Measurements from ENCODE around the gene CCL27. TPM values are rescaled to one million over a fixed set of nuclear protein-coding genes. Genes with fewer than 3 reads are reported as not detected.

CCL27 gene
- total RNA-seq, 4 donors from 2014 or later = 1.7 TPM; not detected in 3

DNA sequence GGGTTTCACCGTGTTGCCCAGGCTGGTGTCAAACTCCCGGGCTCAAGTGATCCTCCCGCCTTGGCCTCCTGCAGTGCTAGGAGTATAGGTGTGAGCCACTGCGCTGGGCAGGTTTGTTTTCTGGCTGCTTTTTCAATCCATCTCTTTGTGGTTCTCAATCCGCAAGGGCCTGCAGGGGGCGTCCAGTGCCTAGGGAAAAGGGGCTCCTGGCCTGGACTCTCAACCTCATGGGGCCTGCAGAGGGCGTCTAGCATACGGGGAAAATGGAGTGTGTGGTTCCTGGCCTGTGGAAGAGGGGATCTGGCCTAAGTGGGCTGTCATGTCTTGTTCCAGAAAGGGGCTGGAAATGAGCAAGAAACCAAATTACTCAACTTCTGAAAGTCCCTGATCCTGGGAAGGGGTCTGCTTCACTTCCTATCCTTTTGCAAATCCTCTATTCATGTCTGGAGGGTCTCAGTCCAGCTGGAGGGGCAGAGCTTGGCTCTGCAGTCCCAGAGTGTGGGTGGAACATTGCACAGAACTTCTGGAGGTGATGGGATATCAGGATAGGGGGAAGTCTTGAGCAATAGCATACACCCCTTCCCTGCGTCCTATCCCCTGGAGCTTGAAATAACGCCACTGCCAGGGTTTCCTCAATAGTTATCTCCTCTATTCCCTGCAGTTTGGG lies 12.7 kb upstream of the CCL27 start:
- peaks cover 3 to 4% of the 10 kb centered on the region in 2 donors for H3K4me1 ChIP-seq
- intact Hi-C loops (cut with DNase I; ENCODE audit: low total_unique reads) (no loop called here), in situ Hi-C loops (cut with MboI; ENCODE audit: low sequenced_read_pairs in 4 of 4) (no loop called here)
- ATAC-seq (no peak), DNase-seq (no peak)
- H3K27me3 ChIP-seq = no peaks in the 10 kb centered on the region
- TF ChIP-seq, protein P1, sequence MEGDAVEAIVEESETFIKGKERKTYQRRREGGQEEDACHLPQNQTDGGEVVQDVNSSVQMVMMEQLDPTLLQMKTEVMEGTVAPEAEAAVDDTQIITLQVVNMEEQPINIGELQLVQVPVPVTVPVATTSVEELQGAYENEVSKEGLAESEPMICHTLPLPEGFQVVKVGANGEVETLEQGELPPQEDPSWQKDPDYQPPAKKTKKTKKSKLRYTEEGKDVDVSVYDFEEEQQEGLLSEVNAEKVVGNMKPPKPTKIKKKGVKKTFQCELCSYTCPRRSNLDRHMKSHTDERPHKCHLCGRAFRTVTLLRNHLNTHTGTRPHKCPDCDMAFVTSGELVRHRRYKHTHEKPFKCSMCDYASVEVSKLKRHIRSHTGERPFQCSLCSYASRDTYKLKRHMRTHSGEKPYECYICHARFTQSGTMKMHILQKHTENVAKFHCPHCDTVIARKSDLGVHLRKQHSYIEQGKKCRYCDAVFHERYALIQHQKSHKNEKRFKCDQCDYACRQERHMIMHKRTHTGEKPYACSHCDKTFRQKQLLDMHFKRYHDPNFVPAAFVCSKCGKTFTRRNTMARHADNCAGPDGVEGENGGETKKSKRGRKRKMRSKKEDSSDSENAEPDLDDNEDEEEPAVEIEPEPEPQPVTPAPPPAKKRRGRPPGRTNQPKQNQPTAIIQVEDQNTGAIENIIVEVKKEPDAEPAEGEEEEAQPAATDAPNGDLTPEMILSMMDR (IDR thresholded peaks at IDR 0.05 in 4 of 5, conservative IDR thresholded peaks at IDR 0.05 in 1 of 5) = peak in 2 of 5 experiments; percentile 21 to 25
- no peak for TF ChIP-seq POLR2A (IDR thresholded peaks at IDR 0.05)
- no peaks in the 10 kb centered on the region for H3K9me3 ChIP-seq
- H3K27ac ChIP-seq = no peak overlapping the region
- H3K36me3 ChIP-seq = no peaks in the 10 kb centered on the region
- no peak overlapping the region for H3K4me3 ChIP-seq

DNA sequence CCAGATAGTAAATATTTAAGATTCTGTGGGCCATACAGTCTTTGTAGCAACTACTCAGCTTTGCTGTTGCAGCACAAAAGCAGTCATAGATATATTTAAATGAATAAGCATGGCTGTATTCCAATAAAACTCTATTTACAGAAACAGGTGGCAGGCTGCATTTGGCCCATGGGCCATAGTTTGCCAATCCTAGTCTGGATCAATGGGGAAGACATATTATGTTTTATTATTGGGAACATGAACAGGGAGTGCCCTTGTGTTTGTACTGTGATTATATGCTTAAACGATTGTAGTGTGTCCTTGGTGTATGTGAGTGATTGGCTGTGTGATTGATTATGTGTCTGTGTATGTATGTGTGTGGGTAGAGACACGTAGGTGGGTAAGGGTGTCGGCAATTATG lies 12.0 kb upstream of the CCL27 start:
- Histone ChIP-seq H3K9me3 (no peaks in the 10 kb centered on the region), H3K4me3 (no peak overlapping the region)

DNA sequence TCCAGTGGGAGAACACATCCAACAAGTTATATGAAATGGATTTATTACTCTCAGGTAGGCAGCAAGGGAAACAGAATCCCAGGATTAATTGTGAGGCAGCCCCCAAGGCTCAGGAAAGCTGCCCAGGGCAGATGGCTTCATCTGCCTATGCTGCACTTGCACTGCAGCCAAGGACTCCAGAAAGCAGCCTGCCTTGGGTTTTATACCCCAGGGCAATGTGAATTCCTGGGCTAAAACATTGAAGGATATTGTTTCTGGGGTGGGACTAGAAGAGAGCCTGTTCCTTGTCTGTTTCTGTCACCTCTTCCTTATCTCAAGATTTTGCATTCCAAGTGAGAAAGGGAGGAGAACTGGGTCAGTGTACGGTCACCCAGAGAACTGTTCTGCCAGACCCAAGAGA lies 8.8 kb upstream of the CCL27 start:
- Histone ChIP-seq H3K4me1 (peaks cover 3 to 4% of the 10 kb centered on the region in 2 donors), H3K9me3 (no peaks in the 10 kb centered on the region), H3K36me3 (no peaks in the 10 kb centered on the region), H3K27me3 (no peaks in the 10 kb centered on the region), H3K4me3 (no peak overlapping the region), H3K27ac (no peak overlapping the region)
- ATAC-seq = no peak
- in situ Hi-C loops (cut with MboI; ENCODE audit: low sequenced_read_pairs in 4 of 4) (loop anchor here in 1 of 4 donors (25.0 kb wide), 1 partner anchor 416 kb away; the partner anchor contains the start of genes FANCG and PIGO), intact Hi-C loops (cut with DNase I; ENCODE audit: low total_unique reads) (no loop called here)
- no peak for DNase-seq
- TF ChIP-seq POLR2A (IDR thresholded peaks at IDR 0.05) = no peak
- TF ChIP-seq, protein P1 (IDR thresholded peaks at IDR 0.05 in 4 of 5, conservative IDR thresholded peaks at IDR 0.05 in 1 of 5) = no peak

More for the DNA sequence above, 12.0 kb upstream of the CCL27 start:
- Histone ChIP-seq H3K27ac (no peak overlapping the region), H3K4me1 (peaks cover 3 to 4% of the 10 kb centered on the region in 2 donors), H3K27me3 (no peaks in the 10 kb centered on the region), H3K36me3 (no peaks in the 10 kb centered on the region)
- in situ Hi-C loops (cut with MboI; ENCODE audit: low sequenced_read_pairs in 4 of 4) = loop anchor here in 1 of 4 donors (25.0 kb wide), 1 partner anchor 413 kb away; the partner anchor contains the start of genes FANCG and PIGO
- ATAC-seq = no peak
- intact Hi-C loops (cut with DNase I; ENCODE audit: low total_unique reads) = no loop called here
- no peak for TF ChIP-seq POLR2A (IDR thresholded peaks at IDR 0.05)
- TF ChIP-seq, protein P1 (IDR thresholded peaks at IDR 0.05 in 4 of 5, conservative IDR thresholded peaks at IDR 0.05 in 1 of 5) = no peak
- DNase-seq = no peak

DNA sequence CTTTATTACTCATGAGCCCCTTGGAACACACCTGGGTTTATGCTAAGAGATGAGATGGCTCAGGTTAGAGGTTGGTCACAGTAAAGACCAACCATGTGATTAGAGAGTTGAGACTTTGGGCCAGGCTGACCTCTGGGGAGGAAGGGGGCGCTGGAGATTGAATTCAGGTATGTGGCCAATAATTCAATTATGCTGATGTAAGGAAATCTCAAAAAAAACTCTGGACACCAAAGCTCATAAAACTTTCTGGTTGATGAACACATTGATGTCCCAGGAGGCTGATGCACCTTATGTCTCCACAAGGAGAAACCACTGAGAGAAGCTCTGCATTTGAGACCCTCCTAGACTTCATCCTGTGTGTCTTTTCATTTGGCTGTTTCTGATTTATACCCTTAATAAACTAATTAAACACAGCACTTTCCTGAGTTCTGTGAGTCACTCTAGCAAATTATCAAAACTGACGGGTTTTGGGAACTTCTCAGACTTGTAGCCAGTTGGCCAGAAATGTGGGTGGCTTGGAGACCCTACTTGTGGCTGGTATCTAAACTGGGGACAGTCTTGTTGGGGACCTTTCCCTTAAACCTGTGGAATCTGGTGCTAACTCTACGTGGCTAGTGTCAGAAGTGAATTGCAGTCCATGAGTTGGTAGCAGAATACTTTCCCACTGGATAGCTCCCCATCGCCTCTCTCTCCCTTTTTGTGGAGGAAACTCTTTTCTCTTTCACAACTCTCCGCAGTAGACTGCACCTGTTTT lies 7.5 kb upstream of the CCL27 start:
- TF ChIP-seq POLR2A (IDR thresholded peaks at IDR 0.05) = no peak
- TF ChIP-seq, protein P1 (IDR thresholded peaks at IDR 0.05 in 4 of 5, conservative IDR thresholded peaks at IDR 0.05 in 1 of 5) = no peak
- Histone ChIP-seq H3K27ac (no peak overlapping the region), H3K4me3 (no peak overlapping the region), H3K27me3 (no peaks in the 10 kb centered on the region), H3K9me3 (no peaks in the 10 kb centered on the region), H3K36me3 (no peaks in the 10 kb centered on the region), H3K4me1 (peaks cover 3 to 4% of the 10 kb centered on the region in 2 donors)
- intact Hi-C loops (cut with DNase I; ENCODE audit: low total_unique reads) (loop anchor here (5.0 kb wide), 1 partner anchor 317 kb away; the partner anchor contains the start of gene DNAJB5), in situ Hi-C loops (cut with MboI; ENCODE audit: low sequenced_read_pairs in 4 of 4) (loop anchor here in 1 of 4 donors (25.0 kb wide), 1 partner anchor 417 kb away; the partner anchor contains the start of genes FANCG and PIGO)
- no peak for DNase-seq
- ATAC-seq = no peak
